Esophagus (tissue), 2 donors: ENCODE measurements around the gene NFIB. TPM values are rescaled to one million over a fixed set of nuclear protein-coding genes. Genes with fewer than 3 reads are reported as not detected.

ENCODE experiments used
- H3K27ac ChIP-seq, 2 donors: one replicate each; pipeline ENCODE4 v1.5.1; 2013; ENCODE audit warnings: low read depth in 2 of 2, mild to moderate bottlenecking in 2 of 2, inconsistent platforms in 1 of 2, low read length in 1 of 2, moderate library complexity in 1 of 2
- H3K27me3 ChIP-seq, 2 donors: one replicate each; pipeline ENCODE4 v1.6.1; 2013; ENCODE audit warnings: low read length in 2 of 2, control low read depth in 1 of 2, mild to moderate bottlenecking in 1 of 2; ENCODE audit not compliant: insufficient read depth in 2 of 2, control insufficient read depth in 1 of 2
- H3K36me3 ChIP-seq, 2 donors: one replicate each; pipeline ENCODE4 v1.6.1; 2013; ENCODE audit warnings: low read length in 1 of 2; ENCODE audit not compliant: control insufficient read depth in 2 of 2, insufficient read depth in 2 of 2
- H3K4me1 ChIP-seq, 2 donors: one replicate each; pipeline ENCODE4 v1.6.1; 2013; ENCODE audit warnings: low read length in 1 of 2; ENCODE audit not compliant: control insufficient read depth in 2 of 2, insufficient read depth in 2 of 2
- H3K4me3 ChIP-seq, 2 donors: one replicate each; pipeline ENCODE4 v1.5.1; 2013; ENCODE audit warnings: low read length in 2 of 2, mild to moderate bottlenecking in 2 of 2, low read depth in 1 of 2, moderate library complexity in 1 of 2
- H3K9me3 ChIP-seq, 2 donors: one replicate each; pipeline ENCODE4 v1.6.1; 2013; ENCODE audit warnings: mild to moderate bottlenecking in 2 of 2, low read depth in 1 of 2, low read length in 1 of 2, moderate library complexity in 1 of 2; ENCODE audit not compliant: control insufficient read depth in 2 of 2, insufficient read depth in 1 of 2
- WGBS, 2 donors: extraction: QIAGEN DNeasy Blood & Tissue Kit; methylation state at CpG; one replicate each; pipeline ENCODE4 v1.1.7; 2013; 5-methylcytosine and 5-hydroxymethylcytosine counted together
- polyA plus RNA-seq, 2 donors: library from polyadenylated mRNA; stranded (reverse); fragments of 200-250 nt; gene quantifications; one replicate each; pipeline ENCODE4 v1.2.3, GENCODE V29; 2013
- donor health status: healthy with polysubstance abuse.
- donor health status: Bipolar disorder and iron deficiency.

The NFIB gene
- polyA plus RNA-seq, 2 donors = 4.0 to 6.6 TPM

DNA sequence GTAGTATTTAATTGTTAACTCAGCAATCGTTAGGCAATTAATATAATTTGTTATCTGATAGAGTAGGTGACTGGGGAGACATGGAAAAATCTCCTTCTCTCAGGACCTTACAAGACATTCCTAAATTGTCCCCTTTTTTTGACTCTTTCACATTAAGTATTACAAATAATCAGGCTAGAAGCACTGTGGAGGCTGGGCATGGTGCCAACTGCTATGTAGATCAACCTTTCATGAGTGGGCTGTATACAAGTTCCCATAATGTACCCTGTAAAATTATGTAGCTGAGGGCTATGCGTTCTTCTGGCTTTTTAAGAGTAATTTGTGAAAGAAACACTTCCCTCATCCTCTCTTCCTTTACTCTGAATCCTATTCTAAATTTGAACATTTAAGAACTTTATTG lies 140.2 kb downstream of the NFIB start:
- 66 to 83% methylated on average over 2 of the region's 2 CpGs for WGBS, 2 donors
- Histone ChIP-seq H3K4me1 (no peaks in the 10 kb centered on the region), H3K9me3 (no peaks in the 10 kb centered on the region), H3K4me3 (no peak overlapping the region), H3K27ac (no peak overlapping the region), H3K27me3 (no peaks in the 10 kb centered on the region), H3K36me3 (no peaks in the 10 kb centered on the region)

DNA sequence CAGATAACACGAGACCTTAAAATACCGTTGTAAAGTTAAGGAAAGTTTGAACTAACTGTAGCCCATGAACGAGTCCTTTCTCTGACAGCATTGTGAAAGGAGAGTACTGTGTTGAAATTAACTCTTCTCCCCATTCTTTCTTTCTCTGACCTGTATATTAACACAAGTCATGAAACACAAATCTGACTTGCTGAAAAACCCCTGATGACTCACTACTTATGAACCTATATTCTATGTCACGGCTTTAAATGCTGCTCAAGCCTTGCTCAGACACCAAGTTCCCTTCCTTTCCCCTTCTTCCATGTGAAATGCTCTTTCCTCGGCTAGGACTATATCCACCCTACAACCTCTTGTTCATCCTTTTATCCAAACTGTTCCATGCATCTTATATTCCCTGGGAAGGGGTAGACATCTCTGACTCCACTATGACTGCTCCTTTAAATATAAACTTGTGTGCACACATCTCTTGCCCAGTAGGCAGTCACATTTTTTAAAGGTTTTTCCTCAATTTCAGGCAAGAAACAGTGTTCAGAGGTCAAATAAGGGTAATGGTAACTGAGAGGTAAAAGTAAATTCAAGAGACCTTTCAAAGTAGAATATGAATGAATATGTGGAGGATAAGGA lies 142.9 kb downstream of the NFIB start:
- H3K9me3 ChIP-seq = no peaks in the 10 kb centered on the region
- 67 to 72% methylated on average over 5 of the region's 5 CpGs for WGBS, 2 donors
- H3K4me1 ChIP-seq = no peaks in the 10 kb centered on the region
- no peaks in the 10 kb centered on the region for H3K36me3 ChIP-seq
- no peak overlapping the region for H3K27ac ChIP-seq
- H3K27me3 ChIP-seq = no peaks in the 10 kb centered on the region
- H3K4me3 ChIP-seq = no peak overlapping the region

DNA sequence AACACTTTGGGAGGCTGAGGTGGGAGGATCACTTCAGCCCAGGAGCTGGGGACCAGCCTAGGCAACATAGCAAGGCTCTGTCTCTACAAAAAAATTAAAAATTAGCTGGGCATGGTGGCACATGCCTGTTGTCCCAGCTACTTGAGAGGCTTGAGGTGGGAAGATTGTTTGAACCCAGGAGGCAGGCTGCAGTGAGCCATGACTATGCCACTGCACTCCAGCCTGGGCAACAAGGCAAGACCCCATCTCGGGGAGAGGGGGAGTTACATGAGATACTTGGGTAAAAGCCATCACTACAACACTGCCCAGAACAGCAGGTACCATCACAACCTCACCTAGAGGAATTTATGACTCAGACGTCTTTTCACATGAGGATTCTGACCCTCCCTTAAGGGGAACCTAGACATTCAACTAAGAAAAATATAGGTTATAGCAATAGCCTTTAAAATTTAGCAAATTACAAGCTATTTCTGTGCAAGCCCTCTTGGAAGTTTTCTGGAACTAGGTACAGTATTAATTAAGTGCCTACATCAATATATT lies 143.5 kb downstream of the NFIB start:
- no peak overlapping the region for H3K4me3 ChIP-seq
- no peaks in the 10 kb centered on the region for H3K27me3 ChIP-seq
- no peaks in the 10 kb centered on the region for H3K36me3 ChIP-seq
- 58 to 74% methylated on average over 2 of the region's 2 CpGs for WGBS, 2 donors
- H3K4me1 ChIP-seq = no peaks in the 10 kb centered on the region
- no peaks in the 10 kb centered on the region for H3K9me3 ChIP-seq
- no peak overlapping the region for H3K27ac ChIP-seq

DNA sequence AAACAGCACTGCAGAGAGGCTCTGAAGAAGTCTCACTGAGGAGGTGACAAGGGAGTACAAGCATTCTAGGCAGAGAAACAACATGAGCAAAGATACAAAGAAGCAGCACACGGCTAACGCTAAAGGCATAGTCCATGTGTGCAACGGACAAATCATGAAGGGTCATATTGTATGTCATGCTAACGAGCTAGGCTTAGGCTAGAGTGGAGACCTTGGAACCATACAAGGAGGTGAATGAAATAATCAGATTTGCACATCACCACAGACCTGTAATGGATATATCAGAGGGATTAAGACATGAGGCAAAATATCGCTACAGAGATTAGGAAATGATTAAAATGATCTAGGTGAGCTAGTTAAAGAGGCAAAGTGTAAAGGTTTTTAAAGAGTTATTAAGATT lies 145.6 kb downstream of the NFIB start:
- H3K36me3 ChIP-seq = no peaks in the 10 kb centered on the region
- H3K4me3 ChIP-seq = no peak overlapping the region
- no peak overlapping the region for H3K27ac ChIP-seq
- no peaks in the 10 kb centered on the region for H3K9me3 ChIP-seq
- 91 to 93% methylated on average over 5 of the region's 5 CpGs for WGBS, 2 donors
- no peaks in the 10 kb centered on the region for H3K4me1 ChIP-seq
- no peaks in the 10 kb centered on the region for H3K27me3 ChIP-seq

DNA sequence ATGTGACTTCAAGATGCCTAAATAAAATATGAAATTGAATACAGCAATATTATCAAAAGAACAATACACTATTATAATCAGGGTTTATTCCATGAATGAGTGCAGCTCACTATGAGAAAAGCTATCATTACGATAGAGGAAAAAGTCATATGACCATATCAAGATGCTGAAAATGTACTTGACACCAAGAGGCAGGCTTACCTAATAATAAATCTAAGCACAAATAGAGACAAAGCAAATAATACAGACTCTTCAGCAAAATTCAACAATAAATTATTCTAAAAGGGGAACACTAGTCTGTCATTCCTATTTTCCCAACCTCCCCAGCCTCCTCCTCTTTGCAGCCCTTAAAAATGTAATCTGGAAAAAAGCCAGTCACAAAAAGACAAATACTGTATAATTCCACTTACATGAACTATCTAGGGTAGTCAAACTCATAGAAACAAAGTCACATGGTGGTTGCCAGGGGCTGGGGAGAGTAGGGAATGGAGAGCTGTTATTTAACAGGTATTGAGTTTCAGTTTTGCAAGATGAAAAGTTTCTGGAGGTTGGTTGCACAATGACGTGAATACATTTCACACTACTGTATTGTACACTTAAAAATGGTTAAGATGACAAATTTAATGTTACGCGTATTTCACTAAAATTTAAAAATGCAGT lies 148.4 kb downstream of the NFIB start:
- 86% methylated on average over 4 of the region's 4 CpGs for WGBS, 2 donors
- Histone ChIP-seq H3K36me3 (no peaks in the 10 kb centered on the region), H3K4me3 (no peak overlapping the region), H3K27ac (no peak overlapping the region), H3K4me1 (no peaks in the 10 kb centered on the region), H3K27me3 (no peaks in the 10 kb centered on the region), H3K9me3 (no peaks in the 10 kb centered on the region)

DNA sequence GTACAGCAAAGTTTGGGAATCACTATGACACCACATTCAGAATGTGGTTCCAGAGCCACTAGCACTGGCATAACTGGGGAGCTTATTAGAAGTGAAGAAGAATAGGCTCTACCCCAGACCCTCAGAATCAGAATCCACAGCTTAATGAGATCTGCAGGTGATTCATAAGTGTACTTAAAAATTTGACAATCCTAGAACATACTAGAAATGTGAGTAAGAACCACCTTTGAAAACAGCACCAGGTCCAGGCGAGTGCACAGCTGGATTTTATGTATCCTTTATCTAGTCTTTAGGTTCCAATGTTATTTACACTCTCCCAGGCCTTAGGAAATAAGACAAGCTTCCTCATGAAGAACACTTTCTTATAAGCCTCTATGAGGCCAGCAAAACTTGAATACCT lies 149.0 kb downstream of the NFIB start:
- Histone ChIP-seq H3K9me3 (no peaks in the 10 kb centered on the region), H3K27me3 (no peaks in the 10 kb centered on the region), H3K36me3 (no peaks in the 10 kb centered on the region), H3K4me1 (no peaks in the 10 kb centered on the region), H3K27ac (no peak overlapping the region), H3K4me3 (no peak overlapping the region)
- WGBS, 2 donors = 79 to 89% methylated on average over 1 of the region's 1 CpG

DNA sequence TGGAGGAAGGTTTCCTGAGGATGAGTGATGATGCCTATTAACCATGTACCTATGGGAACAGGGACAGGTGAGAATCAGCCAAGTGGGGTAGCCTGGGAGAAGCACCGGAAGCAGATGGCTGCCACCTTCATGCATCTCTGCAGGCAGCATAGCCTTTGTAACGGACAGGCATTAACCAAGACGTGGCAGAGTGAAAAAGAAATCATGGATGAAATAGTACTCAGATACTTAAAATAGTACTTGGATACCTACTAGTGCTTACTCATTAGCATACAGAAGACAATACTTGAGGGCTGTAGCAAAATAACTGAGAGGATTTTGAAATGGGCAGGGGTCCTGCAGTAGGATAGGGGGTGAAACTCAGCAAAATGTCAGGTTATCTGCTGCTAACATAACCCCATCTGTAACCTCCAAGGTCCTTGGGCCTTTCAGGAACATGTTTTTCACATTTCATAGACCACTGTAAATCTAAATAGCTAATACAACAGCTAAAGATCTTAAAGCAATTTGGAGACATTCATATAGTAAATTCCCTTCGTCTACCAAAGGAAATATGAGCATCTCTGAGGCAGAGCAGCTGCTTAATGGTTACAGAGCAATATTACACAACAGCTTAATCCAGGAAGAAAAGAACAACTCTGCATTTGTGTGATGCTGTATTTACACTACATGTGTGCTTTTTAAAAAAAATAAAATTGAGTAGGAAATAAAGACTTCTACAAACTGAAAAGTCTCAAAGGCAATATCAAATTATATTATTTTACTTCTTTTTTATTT lies 154.3 kb downstream of the NFIB start:
- Histone ChIP-seq H3K4me1 (no peaks in the 10 kb centered on the region), H3K9me3 (no peaks in the 10 kb centered on the region), H3K4me3 (no peak overlapping the region), H3K27me3 (no peaks in the 10 kb centered on the region), H3K36me3 (no peaks in the 10 kb centered on the region), H3K27ac (no peak overlapping the region)
- 78 to 85% methylated on average over 4 of the region's 4 CpGs for WGBS, 2 donors

DNA sequence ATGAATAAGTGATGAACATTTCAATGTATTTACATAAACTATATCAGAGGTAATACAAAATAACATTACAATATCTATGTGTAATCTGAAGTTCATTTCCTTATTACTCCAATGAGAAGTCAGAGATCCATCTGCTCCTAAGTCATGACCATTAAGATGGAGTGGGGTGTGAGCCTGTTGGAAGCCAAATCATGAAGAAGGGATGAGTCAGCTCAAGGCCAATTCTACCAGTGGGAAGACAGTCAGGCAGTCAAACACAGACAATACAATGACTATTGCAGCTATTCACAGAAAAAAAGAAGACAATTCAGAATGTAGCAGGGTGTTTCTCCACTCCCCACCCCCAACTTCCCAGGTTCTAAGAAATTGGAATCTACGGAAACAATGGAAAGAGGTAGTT lies 155.0 kb downstream of the NFIB start:
- Histone ChIP-seq H3K27ac (no peak overlapping the region), H3K4me3 (no peak overlapping the region), H3K36me3 (no peaks in the 10 kb centered on the region), H3K9me3 (no peaks in the 10 kb centered on the region), H3K27me3 (no peaks in the 10 kb centered on the region), H3K4me1 (no peaks in the 10 kb centered on the region)
- 93 to 96% methylated on average over 1 of the region's 1 CpG for WGBS, 2 donors

DNA sequence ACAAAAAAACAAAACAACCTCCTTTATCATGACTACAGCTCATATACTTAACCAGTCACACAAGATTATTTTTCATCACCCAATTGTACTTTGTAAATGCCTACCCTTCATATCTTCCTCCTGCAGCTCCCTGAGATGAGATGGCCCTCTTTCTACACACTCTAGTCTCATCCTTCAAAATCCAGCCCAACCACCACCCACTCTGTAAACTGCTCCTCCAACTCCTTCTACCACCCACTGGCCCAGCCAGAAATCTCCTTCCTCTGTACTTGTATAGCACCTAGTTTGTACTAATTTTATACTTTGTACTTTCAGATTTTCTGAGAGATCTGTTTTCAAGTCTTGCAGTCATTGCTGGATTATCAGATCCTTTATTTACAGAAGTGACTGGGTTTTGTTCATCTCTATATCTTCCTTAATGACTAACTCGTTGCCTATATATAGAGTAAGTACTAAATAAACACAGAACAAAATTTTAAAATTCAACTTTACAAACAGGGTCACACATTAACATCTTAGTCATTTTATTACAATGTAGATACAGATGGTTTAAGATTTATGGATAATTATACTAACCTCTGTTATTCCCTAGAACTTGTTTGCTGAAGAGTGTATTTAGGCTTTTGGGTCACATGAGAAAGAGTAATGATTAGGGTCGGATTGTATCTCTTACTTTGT lies 155.7 kb downstream of the NFIB start:
- H3K9me3 ChIP-seq = no peaks in the 10 kb centered on the region
- H3K36me3 ChIP-seq = no peaks in the 10 kb centered on the region
- no peak overlapping the region for H3K4me3 ChIP-seq
- WGBS, 2 donors = 68 to 75% methylated on average over 2 of the region's 2 CpGs
- no peak overlapping the region for H3K27ac ChIP-seq
- no peaks in the 10 kb centered on the region for H3K27me3 ChIP-seq
- no peaks in the 10 kb centered on the region for H3K4me1 ChIP-seq
